Ovary (tissue), 9 donors: Measurements from ENCODE around the gene IMPA2. TPM values are rescaled to one million over a fixed set of nuclear protein-coding genes. Genes with fewer than 3 reads are reported as not detected.

Experiments
- DNase-seq, 5 donors: peaks; one replicate each; pipeline ENCODE4 v3.0.0-alpha.2; 2019 to 2020
- H3K27ac ChIP-seq, 2 donors: fragments of 200-600 bp; one replicate each; pipeline versions ENCODE4 v1.5.1 to v1.8.0; 2019 to 2022
- H3K27me3 ChIP-seq: fragments of 200-600 bp; one replicate; pipeline ENCODE4 v1.8.0; 2022
- H3K36me3 ChIP-seq: fragments of 200-600 bp; sonication (generic); one replicate; pipeline ENCODE4 v1.5.1; 2019
- H3K4me1 ChIP-seq: one replicate; pipeline ENCODE4 v1.8.1; 2013; ENCODE audit warnings: mild to moderate bottlenecking, moderate library complexity; ENCODE audit not compliant: insufficient read depth
- H3K4me3 ChIP-seq: fragments of 200-600 bp; sonication (generic); one replicate; pipeline ENCODE4 v1.5.1; 2017
- H3K9me3 ChIP-seq, 2 donors: fragments of 200-600 bp in 1 of 2; sonication (generic) in 1 of 2; one replicate each; pipeline versions ENCODE4 v1.5.1 to v1.8.1; 2013 to 2019; ENCODE audit warnings: mild to moderate bottlenecking in 1 of 2, moderate library complexity in 1 of 2
- CTCF ChIP-seq, 3 donors: fragments of 450-650 bp in 2 of 3; fragments of 200-600 bp in 1 of 3; IDR thresholded peaks; one replicate each; pipeline versions ENCODE4 v1.5.1 to v1.8.0; 2016 to 2022; ENCODE audit warnings: antibody characterized with exemption in 3 of 3, mild to moderate bottlenecking in 1 of 3
- EP300 ChIP-seq: sonication (generic); formaldehyde crosslinking; IDR thresholded peaks from one replicate; pipeline ENCODE4 v1.6.1; 2017; ENCODE audit warnings: antibody characterized with exemption
- POLR2A ChIP-seq: fragments of 450-650 bp; IDR thresholded peaks from one replicate; pipeline ENCODE4 v1.6.1; 2017; ENCODE audit warnings: antibody characterized with exemption, mild to moderate bottlenecking, moderate library complexity
- WGBS, 3 donors: extraction: QIAGEN DNeasy Blood & Tissue Kit in 1 of 3; methylation state at CpG; one replicate each; pipeline versions ENCODE4 v1.1.5 to v1.1.7; 2013 to 2017; 5-methylcytosine and 5-hydroxymethylcytosine counted together
- intact Hi-C, 4 donors: fragments of 100-400 bp; cut with DNase I; formaldehyde crosslinking; loops; one replicate each; pipeline versions ENCODE4 v1.11.0 to v1.15.1; 2022 to 2023
- polyA plus RNA-seq, 2 donors: library from polyadenylated mRNA; stranded (reverse); fragments of 200-250 nt in 1 of 2; fragments of 350-450 nt in 1 of 2; fragmentation: Illumina TruSeq in 1 of 2; extraction: RNeasy Lipid Tissue Mini Kit (QIAGEN cat#74804) in 1 of 2; gene quantifications; one replicate each; pipeline ENCODE4 v1.2.3, GENCODE V29; 2013 to 2014
- total RNA-seq, 7 donors: library from RNA; depleted of rRNA in 2 of 7; stranded (reverse); fragments of >200 nt in 2 of 7; fragmentation: NEBNext Ultra II Directional in 3 of 7; extraction: Animal tissue kit (Norgen Biotek cat#: 25700) in 3 of 7; gene quantifications; one replicate each; pipeline versions ENCODE4 v1.1.0 to v1.2.4, GENCODE V29; 2016 to 2023
- donor health status: DM: no; HTN: no; CAD: no; lungs with moderate emphysema.
- donor health status: DM: no; HTN: no; CAD: no.
- donor health status: Bipolar disorder and iron deficiency.
- donor health status: DM: yes; HTN: yes; CAD: no.
- donor health status: DM: no; HTN: no; CAD: no.
- donor health status: DM: yes; HTN: yes; CAD: no.

Gene IMPA2
- total and polyA plus RNA-seq, 9 donors: 15.4 to 33.5 (median 21.1) TPM

DNA sequence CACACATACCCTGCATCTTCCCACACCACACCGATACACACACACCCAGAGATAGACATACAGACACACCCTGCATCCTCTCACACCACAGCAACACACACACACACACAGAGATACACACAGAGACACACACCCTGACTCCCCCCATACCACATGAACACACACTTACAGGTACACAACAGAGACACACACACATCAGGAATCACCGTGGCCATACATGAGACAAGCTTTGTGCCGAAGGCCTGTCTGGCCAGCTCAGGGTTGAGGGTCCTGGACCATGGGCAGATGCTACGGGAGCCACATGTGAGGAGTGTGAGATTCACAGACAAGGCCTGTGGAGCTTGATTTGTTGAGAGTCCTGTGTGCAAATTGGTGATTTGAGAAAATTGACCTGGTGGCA lies 15.6 kb downstream of the IMPA2 start:
- Histone ChIP-seq H3K36me3 (no peaks in the 10 kb centered on the region), H3K27ac (no peak overlapping the region), H3K27me3 (no peaks in the 10 kb centered on the region), H3K4me3 (no peak overlapping the region), H3K9me3 (no peaks in the 10 kb centered on the region), H3K4me1 (peaks cover 5% of the 10 kb centered on the region)
- no peak for TF ChIP-seq POLR2A
- TF ChIP-seq EP300: no peak
- TF ChIP-seq CTCF (IDR thresholded peaks at IDR 0.05): no peak
- intact Hi-C loops: loop anchor here in 3 of 4 donors (5.0 to 10.0 kb wide), 4 partner anchors 35 to 62 kb away; no protein-coding TSS in a partner anchor
- no peak for DNase-seq
- 82 to 99% (median 96%) methylated on average over 4 of the region's 4 CpGs for WGBS, 3 donors

- Histone ChIP-seq H3K27me3 (no peaks in the 10 kb centered on the region), H3K36me3 (no peaks in the 10 kb centered on the region), H3K9me3 (no peaks in the 10 kb centered on the region), H3K27ac (no peak overlapping the region), H3K4me1 (peaks cover 5% of the 10 kb centered on the region), H3K4me3 (no peak overlapping the region)
- TF ChIP-seq POLR2A: no peak
- TF ChIP-seq CTCF (IDR thresholded peaks at IDR 0.05): no peak
- TF ChIP-seq EP300: no peak
- WGBS, 3 donors: 73 to 78% (median 77%) methylated on average over 9 of the region's 9 CpGs
- intact Hi-C loops: loop anchor here in 3 of 4 donors (5.0 to 10.0 kb wide), 4 partner anchors 35 to 63 kb away; no protein-coding TSS in a partner anchor
- DNase-seq: no peak
Measured at GRCh38 chr18:11997466-11997865, 16.2 kb downstream of the IMPA2 start.

DNA sequence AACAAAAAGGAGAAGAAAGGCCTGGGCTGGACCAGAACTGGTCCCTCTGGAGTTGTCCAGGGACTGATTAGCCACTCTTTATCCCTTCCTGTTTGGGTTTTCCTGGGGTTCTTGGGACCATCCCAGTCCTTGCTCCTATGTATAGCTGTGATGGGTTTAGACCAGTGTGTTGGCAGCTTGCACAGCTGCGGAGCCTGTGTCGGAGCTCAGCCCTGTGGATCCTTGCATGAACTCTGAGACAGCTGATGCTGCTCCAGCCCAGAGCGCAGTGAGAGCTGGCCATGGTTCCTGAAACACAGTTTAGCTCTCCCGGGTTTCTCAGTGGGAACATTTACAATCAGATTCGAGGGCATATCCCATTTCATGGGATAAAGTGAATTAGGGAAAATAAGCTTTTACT lies 16.9 kb downstream of the IMPA2 start:
- H3K36me3 ChIP-seq: no peaks in the 10 kb centered on the region
- no peak overlapping the region for H3K27ac ChIP-seq
- WGBS, 3 donors: 11 to 22% (median 15%) methylated on average over 5 of the region's 5 CpGs
- peaks cover 5% of the 10 kb centered on the region for H3K4me1 ChIP-seq
- TF ChIP-seq EP300 (no peak), POLR2A (no peak), CTCF (IDR thresholded peaks at IDR 0.05) (no peak)
- peak in 1 of 5 donors; percentile 49 for DNase-seq
- intact Hi-C loops: loop anchor here in 3 of 4 donors (5.0 to 10.0 kb wide), 4 partner anchors 34 to 63 kb away; no protein-coding TSS in a partner anchor
- no peaks in the 10 kb centered on the region for H3K9me3 ChIP-seq
- H3K4me3 ChIP-seq: no peak overlapping the region
- no peaks in the 10 kb centered on the region for H3K27me3 ChIP-seq

DNA sequence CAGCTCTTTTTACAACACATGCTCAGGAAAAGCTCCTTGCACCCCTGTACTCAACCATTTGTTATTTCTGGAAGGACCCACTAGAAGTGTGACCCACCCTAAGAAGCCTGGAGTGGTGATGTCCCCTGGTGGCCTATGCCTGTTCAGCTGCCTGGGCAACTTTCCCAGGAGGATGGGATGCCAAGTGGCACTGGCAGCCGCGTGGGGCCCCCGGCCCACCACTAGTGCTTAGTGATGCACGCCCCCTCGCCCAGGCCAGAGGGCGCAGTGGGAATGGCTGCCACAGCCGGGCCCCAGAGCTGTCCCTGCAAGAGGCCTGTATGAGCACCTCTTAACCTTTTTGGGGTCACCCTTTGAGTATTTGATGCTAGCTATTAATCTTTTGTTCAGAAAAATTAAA lies 18.1 kb downstream of the IMPA2 start:
- DNase-seq: no peak
- Histone ChIP-seq H3K9me3 (no peaks in the 10 kb centered on the region), H3K4me3 (no peak overlapping the region), H3K27me3 (no peaks in the 10 kb centered on the region), H3K27ac (no peak overlapping the region), H3K36me3 (no peaks in the 10 kb centered on the region), H3K4me1 (peaks cover 4% of the 10 kb centered on the region)
- TF ChIP-seq CTCF (IDR thresholded peaks at IDR 0.05) (no peak), EP300 (no peak), POLR2A (no peak)
- 85 to 88% (median 85%) methylated on average over 7 of the region's 7 CpGs for WGBS, 3 donors
- intact Hi-C loops: loop anchor here in 3 of 4 donors (5.0 to 10.0 kb wide), 4 partner anchors 33 to 65 kb away; no protein-coding TSS in a partner anchor
